GM21717 (cell line): ENCODE measurements around the gene CMIP.

Experiments
- ATAC-seq: cut with Tn5 transposase; IDR thresholded peaks from one replicate; pipeline ENCODE4 v1.9.1; 2021; ENCODE audit warnings: mild to moderate bottlenecking, moderate library complexity; ENCODE audit not compliant: unreplicated experiment

CMIP gene

DNA sequence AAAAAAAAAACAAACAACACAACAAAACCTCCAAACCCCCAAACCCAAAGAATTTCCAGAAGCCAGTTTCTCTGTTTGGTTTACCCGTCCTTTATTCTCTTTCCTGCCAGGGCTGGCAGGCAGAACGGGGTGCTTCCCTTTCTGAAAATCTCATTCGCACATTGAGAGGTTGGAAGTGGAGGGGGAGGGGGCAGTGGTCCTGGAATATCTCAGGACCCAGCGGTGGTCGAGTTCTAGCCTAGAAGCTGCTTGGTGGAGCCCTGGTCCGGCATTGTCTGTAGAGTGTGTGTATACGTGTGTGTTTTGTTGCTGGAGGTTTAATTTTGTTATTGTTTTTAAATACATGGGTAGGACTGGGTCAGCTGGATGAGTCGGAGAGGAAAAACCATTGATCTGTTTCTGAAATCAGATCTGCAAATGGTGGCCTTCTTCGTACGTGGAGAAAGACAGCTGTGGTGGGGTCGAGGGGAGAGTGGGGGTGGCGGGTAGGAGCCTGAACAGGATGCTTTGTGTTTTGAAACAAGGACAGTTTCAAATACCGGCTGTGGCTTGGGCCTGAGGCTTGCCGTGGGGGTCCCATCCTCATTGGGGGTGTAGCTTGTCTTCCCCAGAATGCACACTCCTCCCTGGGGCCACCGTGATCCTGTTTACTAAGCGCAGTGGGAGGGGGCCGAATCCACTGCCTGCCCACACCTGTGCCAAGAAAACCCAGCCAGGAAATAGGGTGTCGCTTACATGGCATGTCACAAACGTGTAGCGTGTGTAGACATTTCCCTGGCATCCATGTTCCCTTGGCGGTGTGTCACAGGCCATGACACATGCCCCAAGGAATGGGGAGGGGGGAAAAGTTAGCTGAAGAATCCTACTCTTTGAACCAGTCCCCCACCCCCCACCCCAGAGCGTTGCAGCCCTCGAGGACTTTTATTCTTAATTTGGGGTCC, 1.6 kb downstream of the CMIP start:
- ATAC-seq: no peak

DNA sequence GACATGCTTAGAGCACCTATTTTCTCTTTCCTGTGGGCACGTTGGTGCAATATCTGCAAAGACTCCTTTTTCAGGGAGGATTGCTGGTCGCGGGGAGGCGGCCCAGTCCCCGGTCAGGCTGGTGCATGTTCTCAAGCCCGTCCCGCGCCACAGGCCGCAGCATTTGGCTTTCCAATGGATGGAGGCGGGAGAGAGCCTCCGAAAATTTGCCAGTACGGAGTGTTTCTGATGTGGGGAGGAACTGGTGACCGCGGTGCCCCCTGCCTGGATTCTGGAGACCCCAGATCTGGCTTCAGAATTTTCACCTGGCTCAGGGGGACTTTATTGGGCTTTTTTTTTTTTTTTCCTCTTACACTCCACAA, 2.3 kb downstream of the CMIP start:
- no peak for ATAC-seq

DNA sequence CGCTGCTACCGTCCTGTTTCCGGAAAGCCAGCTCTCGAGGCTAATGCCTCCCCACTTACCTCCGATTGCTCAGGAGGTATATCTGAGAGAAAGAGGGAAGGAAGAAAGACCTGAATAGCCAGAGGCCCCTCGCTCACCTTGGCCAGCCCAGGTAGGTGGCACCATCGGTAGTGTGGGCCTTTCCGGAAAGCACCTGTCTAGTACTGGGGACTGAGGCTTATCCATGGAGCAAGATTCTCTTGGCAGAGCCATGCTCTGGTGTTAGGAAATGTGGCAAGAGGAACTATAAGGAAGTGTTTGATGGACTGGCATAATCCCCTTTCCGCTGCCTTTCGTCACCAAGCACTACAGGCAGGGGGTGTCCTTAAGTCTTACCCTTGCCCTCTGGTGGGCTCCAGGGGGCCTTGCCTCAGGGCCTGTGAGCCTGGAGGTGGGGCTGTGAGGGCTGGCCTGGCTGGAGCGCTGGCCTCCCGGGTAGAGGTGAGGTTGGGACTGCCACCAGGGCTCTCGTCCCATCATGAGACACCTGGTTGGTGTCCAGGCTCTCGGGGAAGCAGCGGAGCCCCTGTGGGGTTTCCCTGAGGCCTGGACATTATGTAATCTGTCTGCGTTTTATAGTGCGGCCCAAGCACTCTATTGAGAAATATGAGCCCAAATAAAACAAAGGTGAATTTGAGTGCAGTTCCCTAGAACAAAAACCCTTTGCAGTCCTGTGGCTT, 2.9 kb downstream of the CMIP start:
- ATAC-seq: no peak

DNA sequence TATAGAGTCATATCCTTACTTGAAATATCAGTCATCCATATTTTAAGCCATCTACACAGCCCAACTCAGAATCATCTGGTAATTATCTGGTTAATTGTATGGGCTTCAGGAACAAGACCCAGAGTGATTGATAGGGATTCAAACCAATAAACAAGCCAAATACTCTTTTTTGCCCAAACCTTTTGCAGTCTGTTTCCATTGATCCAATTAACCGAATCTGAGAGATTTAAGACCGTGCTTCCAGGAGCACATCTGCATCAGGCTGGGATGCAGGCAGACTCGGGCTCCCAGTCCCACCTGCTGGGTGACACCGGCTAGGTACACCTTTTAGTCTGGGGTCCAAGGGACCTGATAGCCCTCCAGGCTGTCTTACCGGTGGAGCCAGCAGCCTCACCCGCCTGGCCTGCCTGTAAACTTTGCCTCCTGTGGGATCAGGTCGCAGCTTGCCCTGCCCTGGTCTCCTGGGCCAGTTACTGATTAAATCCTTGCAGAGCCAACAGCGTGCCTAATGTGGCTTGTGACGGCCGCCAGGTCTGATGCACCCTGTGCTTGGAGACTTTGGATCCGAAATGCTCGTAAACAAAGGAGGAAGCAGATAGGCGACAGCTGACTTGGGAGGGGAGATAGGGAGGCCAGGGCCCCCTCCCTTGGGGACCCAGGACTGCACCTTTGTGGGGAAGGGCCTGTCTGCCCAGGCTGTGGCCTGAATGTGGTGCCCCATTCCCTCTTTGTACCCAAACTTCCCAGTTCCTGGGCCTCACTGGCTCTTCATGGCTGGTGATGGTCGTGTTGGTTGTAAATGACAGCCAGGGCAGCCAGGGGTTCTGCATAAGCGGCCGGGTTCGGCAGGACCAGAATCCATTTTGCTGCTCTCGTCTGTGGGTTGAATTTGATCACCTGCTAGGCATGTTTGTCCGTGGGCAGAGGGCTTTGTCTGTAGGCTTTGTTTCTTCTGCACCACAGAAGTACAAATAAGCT, 3.8 kb downstream of the CMIP start:
- ATAC-seq: no peak

DNA sequence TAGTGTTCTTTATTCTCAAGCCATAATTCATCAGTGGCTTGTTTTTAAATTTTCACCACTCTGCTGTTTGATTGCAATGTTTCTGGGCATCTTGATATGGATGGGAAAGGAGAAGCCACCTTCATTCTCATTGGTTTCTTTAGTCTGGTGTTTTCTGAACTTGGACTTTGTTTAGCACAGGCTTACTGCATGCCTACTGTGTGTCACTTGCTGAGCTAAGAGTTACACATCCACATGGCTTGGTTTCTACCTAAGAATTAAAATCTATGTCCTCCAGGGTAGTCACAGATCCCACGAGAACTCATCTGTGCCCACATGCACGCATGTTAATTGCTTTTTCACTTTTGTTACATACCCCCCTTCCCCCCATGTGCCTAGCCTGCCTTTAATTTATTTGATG, 4.6 kb downstream of the CMIP start:
- ATAC-seq: no peak

DNA sequence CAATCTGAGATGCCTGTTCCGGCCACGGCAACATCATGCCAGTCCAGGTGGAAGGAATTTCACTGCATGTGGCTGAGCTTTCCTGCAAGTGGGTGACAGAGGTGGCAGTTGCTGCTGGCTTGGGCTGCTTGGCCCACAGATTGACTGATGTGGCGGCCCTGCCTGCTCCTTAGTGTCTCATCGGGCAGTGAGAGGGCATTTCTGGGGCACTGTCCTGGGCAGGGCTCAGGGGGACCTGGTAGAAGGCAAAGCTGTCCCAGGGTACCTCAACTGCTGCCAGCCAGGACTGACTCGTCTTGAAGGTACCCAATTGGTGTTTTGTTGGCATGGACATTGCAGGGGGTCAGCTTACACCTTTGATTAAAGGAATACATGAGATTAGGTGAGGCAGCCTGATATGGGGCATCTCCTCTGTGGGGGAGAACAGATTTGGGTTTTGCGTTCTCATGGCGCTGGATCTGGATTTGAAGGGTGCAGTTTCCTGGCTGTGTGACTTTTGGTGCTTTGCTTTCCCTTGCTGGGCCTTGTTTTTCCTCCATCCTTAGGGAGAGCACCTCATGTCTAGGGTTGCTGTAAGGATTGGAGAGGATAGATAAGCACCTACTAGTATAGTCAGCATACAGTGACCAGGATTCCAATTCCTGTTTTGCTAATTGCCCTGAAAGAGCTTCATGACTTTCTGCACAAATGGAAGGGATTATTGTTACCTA, 5.4 kb downstream of the CMIP start:
- no peak for ATAC-seq

DNA sequence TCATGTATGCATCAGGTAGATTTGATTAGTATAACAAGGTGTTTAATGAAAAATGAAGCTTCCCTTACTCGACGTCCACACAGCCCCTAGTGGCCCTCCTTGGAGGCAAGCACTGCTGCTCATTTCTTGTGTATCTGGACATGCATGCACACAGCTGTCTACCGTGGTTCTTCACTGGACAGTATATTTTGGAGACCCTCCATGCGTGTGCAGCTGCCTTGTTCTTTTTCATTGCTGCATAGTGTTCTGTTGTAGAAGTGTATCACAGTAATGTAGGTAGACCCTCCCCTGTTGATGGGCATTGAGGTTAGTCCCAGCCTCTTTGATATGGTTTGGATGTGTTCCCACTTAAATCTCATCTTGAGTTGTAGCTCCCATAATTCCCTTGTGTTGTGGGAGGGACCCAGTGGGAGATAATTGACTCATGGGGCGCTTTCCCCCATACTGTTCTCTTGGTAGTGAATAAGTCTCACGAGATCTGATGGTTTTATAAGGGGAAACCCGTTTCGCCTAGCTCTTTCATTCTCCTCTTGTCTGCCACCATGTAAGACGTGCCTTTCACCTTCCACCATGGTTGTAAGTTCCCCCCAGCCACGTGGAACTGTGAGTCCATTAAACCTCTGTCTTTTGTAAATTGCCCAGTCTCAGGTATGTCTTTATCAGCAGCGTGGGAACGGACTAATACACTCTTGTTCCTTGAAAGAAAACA, 6.3 kb downstream of the CMIP start:
- ATAC-seq: no peak

DNA sequence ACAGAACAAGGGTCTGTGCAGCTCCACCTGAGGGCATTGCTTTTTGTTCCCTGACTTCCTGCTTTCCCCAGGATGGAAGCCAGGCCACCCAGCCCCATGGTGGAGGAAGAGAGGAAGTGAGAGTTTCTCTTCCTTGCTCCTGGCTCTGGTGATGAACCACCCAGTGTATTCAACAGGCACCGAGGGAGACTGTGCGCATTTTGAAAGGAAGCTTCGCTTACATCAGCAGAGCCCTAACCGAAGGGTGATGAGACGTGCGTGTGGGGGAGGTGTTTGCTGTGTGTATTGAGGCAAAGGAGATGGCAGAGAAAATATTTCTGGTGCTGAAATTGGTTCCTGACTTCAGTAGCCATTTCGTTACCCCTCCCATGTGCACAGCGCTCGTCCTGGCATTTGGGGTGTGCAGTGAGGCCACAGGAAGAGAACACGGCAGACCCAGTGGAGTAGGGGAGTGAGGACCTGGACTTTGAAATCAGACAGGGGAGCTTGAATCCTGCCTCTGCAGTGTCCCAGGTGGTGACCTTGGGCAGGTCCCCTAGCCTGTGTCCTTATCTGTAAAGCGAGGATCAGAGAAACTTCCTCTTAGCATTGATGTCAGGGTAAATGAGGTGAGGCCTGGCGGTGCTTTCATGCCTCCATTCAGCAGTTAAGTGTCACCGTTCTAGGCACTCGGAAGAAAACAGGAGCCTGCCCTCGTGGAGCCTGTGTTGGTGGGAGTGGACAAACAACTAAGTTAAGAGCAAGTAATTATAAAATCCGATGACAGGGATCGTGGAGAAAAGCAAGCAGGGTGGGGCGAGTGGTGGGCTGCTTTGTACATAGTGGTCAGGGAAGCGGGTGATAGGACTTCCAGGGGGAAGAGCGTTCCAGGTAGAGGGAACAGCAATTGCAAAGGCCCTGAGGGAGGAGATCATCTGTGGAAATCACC, 7.4 kb downstream of the CMIP start:
- no peak for ATAC-seq

DNA sequence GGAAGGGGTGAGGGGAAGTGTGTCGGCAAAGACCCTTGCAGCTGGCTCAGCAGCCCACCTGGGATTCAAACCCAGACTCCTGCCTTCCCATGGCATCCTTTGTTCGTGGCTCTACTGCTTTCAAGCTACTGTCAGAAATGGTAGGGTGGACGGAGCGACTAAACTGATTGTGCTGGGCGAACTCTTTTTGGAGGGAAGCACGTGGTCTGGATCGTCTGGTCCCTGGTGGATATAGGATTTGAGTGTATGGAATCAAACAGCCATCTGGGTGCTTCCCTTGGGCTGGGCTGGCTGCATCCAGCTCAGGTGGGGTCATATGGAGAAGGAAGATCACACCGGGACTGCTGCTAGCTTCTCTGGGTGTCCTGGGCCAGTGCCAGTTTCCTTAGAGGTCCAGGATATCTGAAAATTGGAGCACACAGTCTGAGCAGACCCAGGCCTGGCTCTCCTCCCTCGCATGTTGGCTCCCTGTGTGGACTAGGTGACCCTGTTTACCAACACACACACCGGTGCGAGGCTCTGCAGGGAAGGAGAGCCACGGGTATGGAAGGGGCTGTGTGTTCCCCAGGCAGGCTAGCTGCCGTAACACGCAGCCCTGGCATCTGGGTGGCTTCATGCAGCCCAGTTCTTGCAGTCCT, 8.6 kb downstream of the CMIP start:
- no peak for ATAC-seq

DNA sequence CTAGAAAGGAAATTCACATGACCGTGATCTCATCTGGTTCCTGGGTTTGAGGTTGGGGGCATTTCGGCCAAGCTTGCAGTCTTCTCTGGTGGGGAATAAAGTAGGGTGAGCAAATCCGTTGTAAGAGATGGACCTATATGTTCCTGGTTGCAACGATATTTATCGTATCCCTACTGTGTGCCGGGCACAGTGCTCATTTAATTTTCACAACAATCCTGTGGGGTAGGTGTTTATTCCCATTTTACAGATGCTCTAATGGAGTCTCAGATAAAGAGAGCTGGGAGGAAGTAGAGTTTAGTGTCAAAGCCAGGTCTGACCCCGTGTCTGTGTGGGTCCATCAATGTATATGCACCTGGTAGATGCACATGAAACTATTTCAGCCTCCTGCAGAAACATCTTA, 9.4 kb downstream of the CMIP start:
- ATAC-seq: no peak

DNA sequence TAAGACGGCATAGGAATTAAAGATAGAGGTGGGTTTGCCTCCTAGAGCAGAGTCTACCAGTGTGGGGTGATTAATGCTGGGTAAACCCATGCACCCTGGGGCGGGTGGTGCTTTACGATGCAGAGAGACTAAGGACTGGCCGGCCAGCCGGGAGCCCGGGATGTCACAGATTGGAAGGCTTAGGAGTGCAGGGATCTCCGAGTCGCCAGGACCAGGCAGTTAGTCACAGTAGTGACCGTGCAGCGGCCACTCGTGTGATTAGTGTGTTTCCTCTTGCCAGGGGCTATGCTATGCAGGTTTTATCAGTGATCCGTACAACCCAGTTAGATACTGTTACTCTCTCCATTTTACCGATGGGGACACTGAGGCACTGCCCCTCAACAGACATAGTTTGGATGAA, 10.4 kb downstream of the CMIP start:
- no peak for ATAC-seq

DNA sequence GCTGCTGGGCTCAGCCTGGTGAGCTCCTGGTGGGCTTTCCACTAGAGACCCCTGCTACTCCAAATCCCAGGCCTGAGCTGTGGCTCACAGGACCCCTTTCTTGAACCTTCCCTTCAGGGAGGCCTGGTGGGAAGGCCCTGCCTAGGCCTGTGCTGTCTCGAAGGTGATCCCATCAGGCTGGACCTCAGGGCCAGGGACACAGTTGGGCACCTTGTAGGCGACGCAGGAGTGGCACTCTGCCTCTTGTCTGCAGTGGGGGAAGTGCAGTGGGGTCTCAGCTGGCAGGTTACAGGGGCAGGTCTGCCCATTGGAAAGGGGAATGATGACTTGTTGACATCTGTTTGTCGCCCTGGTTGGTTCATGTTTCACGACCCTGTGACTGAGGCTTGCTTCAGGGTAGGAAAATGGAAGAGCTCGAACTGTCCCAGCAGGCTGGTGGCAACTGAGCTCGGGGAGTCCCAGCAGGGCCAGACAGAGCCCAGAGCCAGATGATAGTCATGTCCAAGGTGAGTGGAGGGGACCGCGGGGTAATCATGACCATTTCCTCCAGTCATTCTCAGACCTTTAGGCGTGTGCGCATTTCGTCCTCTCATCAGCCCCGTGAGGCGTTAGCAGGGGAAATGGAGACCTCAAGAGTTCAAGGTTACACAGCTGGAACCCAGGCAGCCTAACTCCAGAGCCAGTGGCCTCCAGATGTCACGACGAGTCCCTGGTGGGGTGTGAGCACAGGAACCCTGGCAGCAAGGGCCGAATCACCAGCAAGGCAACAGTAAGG, 11.3 kb downstream of the CMIP start:
- no peak for ATAC-seq

DNA sequence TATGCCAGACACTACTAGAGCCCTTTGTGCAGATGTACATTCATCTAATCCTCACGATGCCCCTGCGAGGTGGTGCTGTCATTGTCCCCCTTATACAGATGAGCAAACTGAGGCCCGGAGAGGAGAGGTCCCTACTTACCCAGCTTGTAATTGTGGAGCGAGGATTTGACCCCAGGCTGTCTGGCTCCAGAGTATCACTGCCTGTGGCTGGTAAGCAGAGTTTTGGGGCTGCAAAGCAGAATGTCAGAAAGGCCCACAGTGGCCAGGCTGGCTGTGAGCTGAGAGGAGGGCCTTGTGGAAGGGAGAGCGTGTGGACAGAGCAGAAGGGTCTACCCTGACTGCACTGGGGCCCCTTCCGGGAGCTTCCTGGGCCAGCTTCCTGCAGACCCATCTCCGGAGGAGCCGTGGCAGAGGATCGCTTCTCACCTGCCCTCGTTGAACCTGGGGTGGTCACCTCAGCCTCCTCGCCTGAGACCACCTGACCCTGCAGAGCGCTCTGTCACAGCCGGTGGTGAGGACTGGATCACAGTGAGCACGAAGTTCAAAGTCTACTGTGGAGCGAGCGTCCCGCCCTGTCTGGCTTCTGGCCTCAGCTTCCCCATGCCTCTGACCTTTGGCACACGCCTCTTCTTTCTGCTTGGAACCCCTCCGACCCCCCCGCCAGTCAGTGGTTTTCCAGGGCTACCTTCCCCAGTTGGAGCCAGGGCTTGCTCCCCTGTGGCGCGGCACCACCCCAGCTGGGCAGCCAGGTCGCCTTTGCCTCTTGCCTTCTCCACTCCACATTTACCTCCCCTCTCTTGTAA, 12.1 kb downstream of the CMIP start:
- ATAC-seq: no peak

DNA sequence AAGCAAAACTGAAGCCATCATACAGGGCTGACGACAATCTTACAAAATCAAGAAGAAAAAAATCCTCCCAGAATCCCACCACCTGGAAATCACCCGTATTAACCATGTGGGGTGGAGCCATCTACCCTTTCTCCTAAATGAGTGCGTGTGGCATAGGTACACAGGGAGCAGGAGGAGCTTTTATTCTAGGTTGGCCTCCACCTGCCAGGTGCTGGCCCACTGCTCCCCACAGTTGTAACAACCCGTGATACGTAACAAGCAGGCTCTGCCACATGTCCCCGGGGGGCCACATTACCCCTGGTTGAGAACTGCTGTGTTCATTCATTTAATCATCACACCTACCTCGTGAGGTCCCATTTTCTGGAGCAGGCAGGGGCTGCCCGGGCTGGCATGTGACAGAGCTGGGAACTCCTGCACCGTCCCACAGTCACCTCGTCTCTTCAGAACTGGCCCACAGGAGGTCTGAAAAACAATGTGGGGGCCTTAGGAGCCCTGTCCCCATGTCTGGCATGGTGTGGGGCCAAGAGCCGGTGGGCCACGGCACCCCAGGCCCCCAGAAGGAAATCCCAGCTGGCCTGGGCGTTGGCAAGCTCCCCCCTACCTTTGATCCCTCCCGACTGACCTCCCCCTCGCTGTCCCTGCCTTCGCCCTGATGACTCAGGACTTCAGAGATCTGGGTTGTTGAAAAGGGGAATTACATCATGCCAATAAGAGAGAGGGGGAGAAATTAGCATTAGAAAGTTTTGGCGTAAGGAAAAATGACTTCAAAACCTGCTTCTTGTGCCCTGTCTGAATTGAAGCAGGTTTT, 12.9 kb downstream of the CMIP start:
- no peak for ATAC-seq

DNA sequence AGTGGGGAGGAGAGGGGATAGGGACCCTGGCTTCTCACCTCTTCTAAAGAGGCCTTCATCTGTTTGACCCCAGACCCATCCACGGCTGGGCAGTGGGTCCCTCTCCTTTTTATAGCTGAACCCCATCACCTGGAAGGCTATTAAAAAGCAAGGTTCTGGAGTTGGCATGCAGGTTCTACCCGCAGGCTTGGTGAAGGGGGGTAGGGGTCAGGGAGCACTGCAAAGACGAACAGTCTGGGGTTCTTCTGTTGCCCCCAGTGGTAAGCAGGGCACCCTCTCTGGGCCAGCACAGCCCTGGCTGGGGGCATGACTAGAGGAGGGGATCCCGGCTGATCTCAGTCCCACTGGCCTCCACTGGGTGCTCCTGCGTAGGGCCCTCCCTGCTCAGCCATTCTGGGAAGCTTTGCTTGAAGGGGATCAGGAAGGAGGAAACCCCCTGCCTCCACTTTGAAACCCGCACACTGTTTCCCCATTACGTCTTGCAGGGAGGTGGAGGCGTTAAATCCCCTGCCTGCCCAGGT, 13.6 kb downstream of the CMIP start:
- no peak for ATAC-seq
